DOHH2 (cell line): Measurements from ENCODE around the gene CA5A.

Experiments used
- CTCF ChIP-seq: fragments of 200-600 bp; sonication (generic); IDR thresholded peaks from one replicate; pipeline ENCODE4 v1.5.1; 2014; ENCODE audit warnings: antibody characterized with exemption, mild to moderate bottlenecking, low read depth, low read length; ENCODE audit not compliant: poor library complexity, severe bottlenecking
- EZH2phosphoT487 ChIP-seq: fragments of 200-600 bp; sonication (generic); IDR thresholded peaks from 2 replicates; pipeline ENCODE4 v1.6.1; 2017; ENCODE audit warnings: borderline replicate concordance, mild to moderate bottlenecking, antibody characterized with exemption, low read length, moderate library complexity, mixed read lengths

GRCh38 chr16:87918866-87919680 is 17.3 kb downstream of the CA5A start:
- TF ChIP-seq CTCF (no peak), EZH2phosphoT487 (no peak)
